C1 segment of cervical spinal cord (tissue), 14 donors: ENCODE results near the gene CCBE1.

Experiments used
- DNase-seq, 14 donors: peaks; one replicate each; lab custom pipeline; 2025; lab: John Stamatoyannopoulos, UW

CCBE1 gene

DNA sequence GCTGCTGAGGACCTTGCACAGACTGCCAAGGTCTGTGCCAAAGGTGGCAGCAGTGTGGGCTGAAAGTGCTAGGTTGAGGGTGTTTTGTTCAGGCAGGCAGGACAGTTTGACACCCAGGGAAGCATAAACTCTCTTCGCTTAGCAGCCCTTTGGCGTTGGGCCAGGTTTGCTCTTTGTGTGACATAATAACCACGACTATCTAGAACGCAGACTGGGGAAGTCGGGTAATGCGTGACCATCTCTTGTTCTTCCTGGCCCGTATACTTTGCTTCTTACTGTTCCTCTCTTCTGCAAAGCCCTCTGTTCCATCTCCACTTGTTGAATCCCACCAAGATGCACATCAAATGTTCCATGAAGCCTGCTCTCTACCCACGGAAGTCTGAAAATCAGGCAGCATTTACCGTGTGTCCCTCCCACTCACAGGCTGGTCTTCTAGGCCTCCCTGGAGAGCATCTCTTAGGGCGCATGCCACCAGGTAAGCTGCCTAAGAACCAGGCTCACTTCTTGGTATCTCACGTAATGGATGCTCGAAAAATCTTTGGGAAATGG lies 241.4 kb downstream of the CCBE1 start:
- no peak for DNase-seq

DNA sequence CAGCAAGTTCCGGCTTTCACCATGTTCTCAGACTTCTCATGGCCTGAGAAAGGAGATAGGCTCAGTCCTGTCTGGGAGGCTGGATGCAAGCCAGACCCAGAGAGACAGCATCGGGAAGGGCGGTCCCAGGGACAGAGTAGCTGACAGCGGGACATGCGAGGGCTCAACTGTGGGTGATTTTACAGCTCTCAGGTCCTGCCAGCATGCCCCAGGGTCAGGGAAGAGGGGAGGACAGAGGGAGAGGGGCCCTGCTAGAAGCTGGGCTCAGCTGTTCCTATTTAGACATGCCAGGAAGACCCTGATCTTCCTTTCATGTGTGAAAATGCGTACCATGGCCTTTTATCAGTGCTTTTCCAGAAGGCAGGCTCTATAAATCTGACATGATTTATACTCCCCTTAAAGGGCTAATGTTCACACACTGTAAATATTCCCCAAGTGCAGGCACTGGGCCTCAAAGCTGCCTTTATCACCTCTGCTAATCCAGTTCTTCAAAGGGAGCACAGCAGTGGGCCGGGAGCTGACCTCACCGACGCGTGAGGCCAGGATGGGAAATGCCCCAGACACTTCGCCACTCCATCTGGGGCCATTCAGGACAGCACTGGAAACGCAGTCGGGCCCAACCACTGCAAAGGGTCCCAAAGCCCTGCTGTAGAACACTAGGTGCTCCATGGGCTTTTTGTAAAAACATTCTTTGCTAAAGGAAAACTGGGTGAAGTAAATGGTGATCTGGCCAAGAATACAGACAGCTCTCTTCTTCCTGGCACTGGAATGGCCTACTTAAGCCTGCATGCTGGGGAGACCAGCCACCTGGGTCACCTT lies 242.1 kb downstream of the CCBE1 start:
- no peak for DNase-seq

- DNase-seq = no peak
These were observed 243.7 kb downstream of the CCBE1 start for GRCh38 chr18:59453468-59453961.

DNA sequence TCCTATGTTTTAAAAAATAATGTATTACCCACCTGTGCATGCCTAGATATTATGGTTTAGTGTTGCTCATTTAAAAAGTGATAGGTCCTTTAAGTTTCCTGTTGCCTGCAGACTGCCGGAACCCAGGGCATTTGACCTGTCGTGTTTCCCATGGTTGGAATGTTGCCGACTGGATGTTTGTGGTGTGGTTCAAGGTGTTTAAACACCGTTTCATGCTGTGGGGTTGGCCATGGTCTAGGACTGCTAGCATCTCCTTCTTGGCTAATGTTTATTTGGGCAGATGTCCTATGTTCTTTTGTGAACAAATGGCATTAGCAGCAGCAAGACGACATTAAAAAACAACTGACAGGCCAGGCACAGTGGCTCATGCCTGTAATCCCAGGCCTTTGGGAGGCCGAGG lies 245.3 kb downstream of the CCBE1 start:
- DNase-seq = no peak

GRCh38 chr18:59451073-59451472 lies 246.2 kb downstream of the CCBE1 start:
- no peak for DNase-seq

DNA sequence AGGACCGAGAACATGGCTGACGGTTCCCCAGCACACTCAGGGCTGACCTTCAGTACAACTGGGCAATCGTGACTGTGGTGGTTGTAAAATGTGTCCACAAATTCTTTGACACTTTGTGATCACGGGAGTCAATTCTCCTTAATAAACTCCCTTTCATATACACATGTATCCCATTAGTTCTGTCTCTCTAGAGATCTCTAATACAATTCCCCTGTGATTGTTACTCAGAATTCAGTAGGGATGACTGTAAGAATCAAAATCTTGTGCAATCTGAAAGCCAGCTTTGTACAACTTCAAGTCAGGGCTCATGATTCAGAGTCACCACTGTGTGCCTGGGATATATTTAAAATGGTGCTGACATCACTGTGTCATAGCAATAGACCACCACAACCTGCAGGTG lies 248.7 kb downstream of the CCBE1 start:
- no peak for DNase-seq

- no peak for DNase-seq
These were observed 251.2 kb downstream of the CCBE1 start for GRCh38 chr18:59446012-59446411.

DNA sequence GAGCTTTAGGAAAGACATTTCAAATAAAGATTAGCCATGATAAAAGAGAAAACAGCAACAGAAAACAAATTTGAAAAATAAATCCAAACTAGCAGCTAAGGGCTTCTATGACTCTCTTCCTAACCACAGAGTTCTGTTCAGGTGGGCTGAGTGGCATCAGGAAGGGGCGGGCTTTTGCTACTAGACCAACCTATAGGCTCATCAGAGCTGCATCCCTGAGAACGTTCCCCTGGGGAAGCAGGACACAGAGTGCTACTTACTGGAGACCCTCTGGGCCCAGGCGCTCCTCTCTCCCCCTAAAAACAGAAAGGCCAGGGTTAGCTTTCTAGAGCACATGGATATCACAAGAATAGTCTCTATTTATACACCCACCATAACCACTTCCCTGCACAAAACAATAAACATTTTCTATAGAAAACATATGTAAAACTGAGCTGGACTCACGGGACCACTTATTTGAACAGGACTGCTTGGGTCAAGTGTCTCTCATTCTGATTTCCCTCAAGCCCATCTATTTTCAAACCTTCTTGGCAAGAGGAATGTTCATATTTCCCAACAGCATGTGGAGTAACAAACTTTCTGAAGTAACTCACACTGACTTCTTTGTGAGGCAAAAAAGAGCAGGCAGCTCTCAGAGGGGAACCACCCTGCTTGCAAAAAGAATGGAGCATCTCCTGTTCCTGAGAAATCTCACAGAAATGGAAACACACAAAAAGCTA lies 259.2 kb downstream of the CCBE1 start:
- no peak for DNase-seq

GRCh38 chr18:59432803-59433597 lies 264.2 kb downstream of the CCBE1 start:
- no peak for DNase-seq

GRCh38 chr18:59431131-59431530 lies 266.1 kb downstream of the CCBE1 start:
- DNase-seq = no peak

GRCh38 chr18:59429608-59430007 lies 267.6 kb downstream of the CCBE1 start:
- DNase-seq = no peak

GRCh38 chr18:59428018-59428417 lies 269.2 kb downstream of the CCBE1 start:
- DNase-seq = no peak

DNA sequence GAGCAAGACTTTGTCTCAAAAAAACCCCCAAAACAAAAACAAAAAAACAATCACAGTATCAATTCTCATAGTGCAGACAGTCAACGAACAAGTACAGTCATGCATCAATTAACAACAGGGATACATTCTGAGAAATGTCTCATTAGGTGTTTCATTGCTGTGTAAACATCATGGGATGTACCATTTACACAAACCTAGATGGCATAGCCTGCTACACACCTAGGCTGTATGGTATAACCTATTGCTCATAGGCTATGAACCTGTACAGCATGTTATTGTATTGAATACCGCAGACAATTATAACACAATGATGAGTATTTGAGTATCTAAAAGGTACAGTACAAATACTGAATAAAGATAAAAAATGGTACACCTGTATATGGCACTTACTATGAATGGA lies 270.4 kb downstream of the CCBE1 start:
- DNase-seq = no peak

- no peak for DNase-seq
These were observed 274.0 kb downstream of the CCBE1 start for GRCh38 chr18:59423259-59423658.

DNA sequence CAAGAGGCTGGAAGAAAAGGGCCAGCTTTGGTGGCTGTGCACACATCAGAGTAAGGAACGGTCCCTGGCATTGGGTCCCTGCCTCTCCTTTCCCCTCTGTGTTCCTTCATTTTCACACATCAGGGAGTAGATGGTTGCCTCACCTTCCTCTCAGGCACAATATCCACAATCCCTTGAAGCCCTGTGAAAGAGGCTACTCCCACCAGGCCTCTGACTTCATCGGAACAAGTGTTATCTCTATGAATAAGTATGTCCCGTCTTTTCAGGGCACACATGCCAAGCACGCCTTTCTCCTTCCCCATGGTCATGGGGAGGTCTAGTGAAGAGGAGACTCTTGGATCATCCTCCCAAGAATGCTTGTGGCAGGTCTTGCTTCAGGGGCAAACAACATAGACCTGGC lies 277.0 kb downstream of the CCBE1 start:
- no peak for DNase-seq

DNA sequence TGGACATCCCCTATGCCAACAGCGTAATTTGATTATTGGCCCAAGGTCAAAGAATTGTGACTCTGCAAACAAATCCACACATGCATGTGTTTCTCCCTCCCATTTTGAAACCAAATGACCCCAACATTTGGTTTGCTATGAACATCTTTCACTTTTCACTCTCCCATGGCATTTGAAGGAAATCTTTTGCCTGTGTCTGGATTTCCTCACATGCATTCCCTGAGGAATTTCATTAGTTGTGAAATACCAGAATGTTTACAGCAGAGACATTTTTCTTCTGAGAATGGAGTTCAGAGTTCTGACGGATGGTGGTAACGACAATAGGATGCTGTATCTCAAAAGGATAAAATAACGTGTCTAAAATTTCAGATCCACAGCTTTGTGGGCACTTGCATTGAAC lies 277.8 kb downstream of the CCBE1 start:
- DNase-seq = no peak

- DNase-seq = no peak
These were observed 280.4 kb downstream of the CCBE1 start for GRCh38 chr18:59416818-59417217.

DNA sequence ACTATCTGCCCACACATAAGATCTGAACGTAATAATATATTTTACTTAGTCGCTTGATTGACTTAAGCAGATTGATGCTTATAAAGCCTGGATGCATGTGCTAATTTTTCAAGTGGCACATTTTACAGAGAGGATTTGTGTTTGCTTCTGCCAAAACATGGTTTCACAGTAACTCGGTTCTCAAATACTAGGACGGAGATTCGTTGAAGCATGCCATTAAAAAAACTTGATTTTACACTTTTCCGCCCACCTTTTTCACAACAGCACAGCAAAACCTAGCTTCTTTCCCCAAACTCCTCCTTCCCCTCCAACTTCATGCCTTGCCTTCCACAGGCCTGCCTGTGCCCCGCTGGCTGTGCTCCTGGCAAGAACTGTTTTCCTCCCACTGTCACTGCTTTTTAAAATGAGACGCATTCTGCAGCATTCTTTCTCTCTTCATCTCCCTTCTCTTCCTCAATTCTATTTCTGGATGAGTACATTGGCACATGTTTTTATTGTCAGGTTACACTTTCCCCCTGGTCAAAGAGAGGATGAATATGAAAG lies 283.0 kb downstream of the CCBE1 start:
- no peak for DNase-seq

GRCh38 chr18:59402432-59403090 lies 294.7 kb downstream of the CCBE1 start:
- peak in 11 of 14 donors; percentile 17 to 67 (median 35) for DNase-seq

GRCh38 chr18:59400407-59400806 lies 296.8 kb downstream of the CCBE1 start:
- DNase-seq = no peak
